Measurements from ENCODE around the gene U2AF2.

The U2AF2 gene

GRCh38 chr19:55654868-55655647 lies at the start of gene U2AF2:
U2AF2 (plus strand) TSS chr19:55655035; CDS start chr19:55655105, 70 bp downstream.
- peak; percentile 97 for DNase-seq

GRCh38 chr19:55605207-55605636 lies 49.6 kb upstream of the U2AF2 start:
- peak; percentile 99 for DNase-seq

DNA sequence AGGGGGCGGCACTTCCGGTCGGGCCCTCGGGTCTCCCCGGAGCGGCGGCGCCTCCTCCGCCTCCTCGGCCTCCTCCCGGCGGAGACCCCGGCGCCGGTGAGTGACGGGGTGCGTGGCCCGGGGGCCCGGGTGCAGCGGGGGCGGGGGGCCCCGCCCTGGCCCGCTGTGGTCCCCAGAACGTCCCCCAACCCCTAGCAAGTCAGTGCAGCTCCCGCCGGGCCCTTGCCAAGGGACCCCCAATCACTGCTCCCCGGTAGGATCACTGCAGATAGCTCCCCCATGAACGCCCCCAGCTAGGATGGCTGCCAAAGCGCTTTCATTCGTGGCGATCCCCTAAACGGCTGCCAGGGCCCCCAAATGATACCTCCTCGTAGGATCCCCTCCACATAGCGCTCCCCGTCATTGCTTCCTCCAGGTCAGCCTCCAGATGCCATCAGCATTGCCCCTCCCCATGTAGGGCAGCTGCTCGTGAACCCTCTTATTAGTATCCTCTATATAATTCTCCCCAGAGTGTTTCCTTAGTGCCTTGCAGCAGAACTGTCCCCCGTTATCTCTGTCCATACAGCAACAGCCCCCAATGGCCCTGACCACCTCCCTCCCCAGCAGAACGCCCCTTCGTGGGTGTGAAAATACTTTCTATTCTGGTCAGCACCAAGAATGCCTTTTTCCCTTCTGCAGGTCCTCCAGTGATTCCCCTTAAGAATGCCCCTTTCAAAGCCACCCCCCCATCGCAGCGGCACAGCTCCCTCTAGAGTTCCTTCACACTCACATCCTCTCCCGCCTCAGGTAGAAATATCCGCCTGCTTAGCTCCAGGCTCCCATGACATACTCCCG lies 49.0 kb upstream of the U2AF2 start, which contains the start of gene ZNF865:
Gene ZNF865, plus strand, starts transcription at position 11 of the 834 bp plus-strand sequence. CDS start 7,972 bp downstream, outside the sequence.
- DNase-seq, result peak; percentile 93

- DNase-seq, result no peak
These were observed 48.4 kb upstream of the U2AF2 start for GRCh38 chr19:55606471-55606787.

DNA sequence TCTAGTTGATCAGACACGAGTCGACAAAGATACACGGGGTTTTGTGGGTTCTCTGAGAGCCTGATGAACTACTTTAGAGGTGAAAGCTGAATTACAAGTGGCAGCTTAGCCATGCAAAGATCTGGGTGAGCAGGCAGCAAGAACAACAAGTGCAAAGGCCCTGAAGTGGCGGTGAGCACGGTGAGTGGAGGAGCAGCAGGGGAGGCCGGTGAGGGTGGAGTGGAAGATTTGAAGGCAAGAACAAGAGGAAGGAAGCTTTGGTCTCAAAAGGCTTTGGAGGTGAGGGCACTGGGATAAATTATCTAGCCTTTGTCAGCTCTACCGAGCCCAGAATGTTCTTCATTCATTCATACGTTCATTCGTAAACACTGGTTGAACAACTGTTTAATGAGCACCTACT lies 48.0 kb upstream of the U2AF2 start:
- no peak for DNase-seq

GRCh38 chr19:55609326-55609725 lies 45.5 kb upstream of the U2AF2 start:
- no peak for DNase-seq

- no peak for DNase-seq
These were observed 43.4 kb upstream of the U2AF2 start for GRCh38 chr19:55611300-55611982.

DNA sequence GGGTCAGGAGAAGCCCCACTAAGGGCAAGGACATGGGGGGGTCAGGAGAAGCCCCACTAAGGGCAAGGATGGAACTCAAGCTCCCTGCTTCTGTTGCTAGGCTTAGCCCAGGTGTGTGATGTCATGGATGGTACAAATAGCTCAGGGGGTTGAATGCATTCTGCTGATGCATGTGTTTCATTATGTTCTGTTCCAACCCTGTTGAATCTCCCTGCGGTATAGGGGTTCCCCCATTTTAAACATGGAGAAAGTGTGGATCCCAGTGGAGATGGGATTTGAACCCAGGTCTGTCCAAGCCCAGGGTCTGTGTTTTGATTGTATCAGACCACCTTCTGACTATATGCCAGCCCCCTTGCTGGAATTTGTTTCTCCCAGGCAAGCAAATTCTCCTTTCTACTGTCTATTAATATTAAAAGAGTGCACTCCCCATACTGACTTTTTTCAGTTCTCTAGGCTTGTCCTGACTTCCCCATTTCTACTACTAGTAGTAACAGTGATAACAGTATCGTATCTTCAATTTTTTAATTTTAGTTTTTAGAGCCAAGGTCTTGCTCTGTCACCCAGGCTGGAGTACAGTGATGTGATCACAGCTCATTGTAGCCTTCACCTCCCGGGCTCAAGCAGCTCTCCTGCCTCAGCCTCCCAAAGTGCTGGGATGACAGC lies 42.7 kb upstream of the U2AF2 start:
- DNase-seq, result no peak

DNA sequence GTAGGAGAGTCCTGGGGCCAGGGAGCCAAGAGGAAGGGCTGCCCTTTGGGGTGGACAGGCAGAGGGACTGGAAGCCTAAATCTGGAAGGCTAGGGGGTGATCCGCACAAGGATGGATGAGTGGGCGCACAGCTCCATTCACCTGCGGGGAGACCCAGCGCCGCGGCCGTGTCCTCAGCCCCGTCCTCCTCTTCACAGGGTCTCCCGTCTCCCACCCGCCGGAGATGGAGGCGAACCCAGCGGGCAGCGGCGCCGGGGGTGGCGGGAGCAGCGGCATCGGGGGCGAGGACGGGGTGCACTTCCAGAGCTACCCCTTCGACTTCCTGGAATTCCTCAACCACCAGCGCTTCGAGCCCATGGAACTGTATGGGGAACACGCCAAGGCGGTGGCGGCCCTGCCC lies 41.4 kb upstream of the U2AF2 start:
- DNase-seq, result no peak

GRCh38 chr19:55613930-55614710 lies 40.7 kb upstream of the U2AF2 start:
- no peak for DNase-seq

DNA sequence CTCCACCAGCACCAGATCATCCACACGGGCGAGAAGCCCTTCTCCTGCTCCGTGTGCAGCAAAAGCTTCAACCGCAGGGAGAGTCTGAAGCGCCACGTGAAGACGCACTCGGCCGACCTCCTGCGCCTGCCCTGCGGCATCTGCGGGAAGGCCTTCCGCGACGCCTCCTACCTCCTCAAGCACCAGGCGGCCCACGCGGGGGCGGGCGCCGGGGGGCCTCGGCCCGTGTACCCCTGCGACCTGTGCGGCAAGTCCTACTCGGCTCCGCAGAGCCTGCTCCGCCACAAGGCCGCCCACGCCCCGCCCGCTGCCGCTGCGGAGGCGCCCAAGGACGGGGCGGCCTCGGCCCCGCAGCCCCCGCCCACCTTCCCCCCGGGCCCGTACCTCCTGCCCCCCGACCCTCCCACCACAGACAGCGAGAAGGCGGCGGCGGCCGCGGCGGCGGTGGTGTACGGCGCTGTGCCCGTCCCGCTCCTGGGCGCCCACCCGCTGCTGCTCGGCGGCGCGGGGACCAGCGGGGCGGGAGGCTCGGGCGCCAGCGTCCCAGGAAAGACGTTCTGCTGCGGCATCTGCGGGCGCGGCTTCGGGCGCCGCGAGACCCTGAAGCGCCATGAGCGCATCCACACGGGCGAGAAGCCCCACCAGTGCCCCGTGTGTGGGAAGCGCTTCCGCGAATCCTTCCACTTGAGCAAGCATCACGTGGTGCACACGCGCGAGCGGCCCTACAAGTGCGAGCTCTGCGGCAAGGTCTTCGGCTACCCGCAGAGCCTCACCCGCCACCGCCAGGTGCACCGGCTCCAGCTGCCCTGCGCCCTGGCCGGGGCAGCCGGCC lies 39.9 kb upstream of the U2AF2 start:
- DNase-seq, result no peak

GRCh38 chr19:55615543-55616394 lies 39.1 kb upstream of the U2AF2 start:
- DNase-seq, result no peak

GRCh38 chr19:55616395-55616875 lies 38.4 kb upstream of the U2AF2 start:
- DNase-seq, result no peak

GRCh38 chr19:55617426-55617825 lies 37.4 kb upstream of the U2AF2 start:
- DNase-seq, result no peak

GRCh38 chr19:55618426-55618825 lies 36.4 kb upstream of the U2AF2 start:
- no peak for DNase-seq

- DNase-seq, result no peak
These were observed 35.5 kb upstream of the U2AF2 start for GRCh38 chr19:55619286-55619685.

DNA sequence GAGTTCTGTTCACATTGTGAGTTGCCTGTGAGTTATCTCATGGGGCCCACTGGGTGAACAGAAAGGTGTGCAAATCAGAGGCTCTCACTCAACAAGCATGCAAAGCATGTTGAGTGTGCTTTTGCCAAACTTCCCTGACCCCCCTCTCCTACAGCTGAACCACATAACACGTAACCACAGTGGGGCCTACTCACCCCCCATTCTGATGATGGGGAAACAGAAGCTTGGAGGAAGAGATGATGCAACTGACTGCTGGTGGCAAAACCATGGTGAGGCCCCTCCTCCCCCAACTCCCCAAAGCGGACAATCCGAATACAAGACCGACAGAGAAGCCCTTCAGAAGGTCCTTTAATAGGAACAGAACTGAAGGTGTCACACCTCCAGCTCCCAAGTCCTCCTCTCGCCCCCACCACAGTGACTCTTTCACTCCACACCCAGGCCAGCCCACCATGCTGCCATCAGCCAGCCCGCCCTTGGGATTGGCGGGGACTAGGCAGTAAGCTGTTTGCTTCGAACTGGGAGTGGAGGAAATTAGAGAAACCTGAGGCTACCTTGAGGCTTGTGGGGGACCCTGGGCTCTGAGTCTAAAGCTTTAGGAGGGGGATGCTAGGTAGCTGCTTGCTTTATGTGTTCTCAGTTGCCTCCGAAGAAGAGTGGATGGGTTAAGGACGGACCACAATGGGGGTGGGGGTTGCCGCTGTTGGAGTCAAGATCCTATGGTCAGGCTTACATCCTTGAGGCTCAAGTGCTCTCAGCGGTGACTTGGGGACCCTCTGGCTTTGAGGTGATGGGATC lies 34.2 kb upstream of the U2AF2 start:
- DNase-seq, result peak; percentile 88

GRCh38 chr19:55621205-55621672 lies 33.6 kb upstream of the U2AF2 start:
- DNase-seq, result no peak

GRCh38 chr19:55621673-55622231 lies 33.1 kb upstream of the U2AF2 start:
- DNase-seq, result no peak

Data from hematopoietic multipotent progenitor cell treated with erythropoietin and hydrocortisone succinate and interleukin-3 and kit ligand, for 4 days (in vitro differentiated cells).